Activated B cell treated with CpG ODN at 0.5 μM for 24 hours (primary cell): Measurements from ENCODE around the gene SGSM2. TPM values are rescaled to one million over a fixed set of nuclear protein-coding genes. Genes with fewer than 3 reads are reported as not detected.
A peak's percentile ranks its signal among the peaks of the same experiment; 100 is the strongest.

ENCODE experiments used
- ATAC-seq: fragments of 200-7000 bp; cut with Tn5 transposase; one replicate; pipeline ENCODE4 v1.10.0; 2021; ENCODE audit warnings: low read depth, mild to moderate bottlenecking, moderate library complexity
- CTCF ChIA-PET: fragments of 350-600 bp; sonication (Branson Sonifier 250); formaldehyde crosslinking; loops from one replicate; lab custom pipeline; 2021; ENCODE audit warnings: antibody characterized with exemption; lab: Charles Lee
- POLR2A ChIA-PET: fragments of 350-600 bp; sonication (Branson Sonifier 250); formaldehyde crosslinking; loops from one replicate; lab custom pipeline; 2021; ENCODE audit warnings: antibody characterized with exemption; lab: Charles Lee
- DNase-seq: peaks from one replicate; pipeline ENCODE4 v3.0.0; 2022
- H3K27ac Mint-ChIP-seq: one replicate; pipeline ENCODE4 v1.8.0; 2020; ENCODE audit warnings: mixed read lengths
- H3K27me3 Mint-ChIP-seq: one replicate; pipeline ENCODE4 v1.8.0; 2021; ENCODE audit warnings: mixed read lengths
- H3K36me3 Mint-ChIP-seq: one replicate; pipeline ENCODE4 v1.8.0; 2021; ENCODE audit warnings: low read depth, mixed read lengths
- H3K4me1 Mint-ChIP-seq: one replicate; pipeline ENCODE4 v1.8.0; 2021; ENCODE audit warnings: mixed read lengths
- H3K4me3 Mint-ChIP-seq: one replicate; pipeline ENCODE4 v1.8.0; 2020; ENCODE audit warnings: mild to moderate bottlenecking, mixed read lengths
- H3K9me3 Mint-ChIP-seq: one replicate; pipeline ENCODE4 v1.8.0; 2020; ENCODE audit warnings: mixed read lengths
- CTCF ChIP-seq: fragments of 200-600 bp; IDR thresholded peaks from one replicate; pipeline ENCODE4 v1.8.0; 2022; ENCODE audit warnings: antibody characterized with exemption, mild to moderate bottlenecking
- intact Hi-C: fragments of 100-400 bp; cut with micrococcal nuclease; formaldehyde crosslinking; loops from one replicate; pipeline ENCODE4 v1.15.1; 2024
- total RNA-seq: library from RNA; stranded (reverse); gene quantifications from 2 replicates; pipeline ENCODE4 v1.2.3, GENCODE V29; 2022

The SGSM2 gene
- 50.1 and 60.5 TPM in 2 replicates for total RNA-seq

GRCh38 chr17:2336852-2337543, at the start of gene SGSM2:
TSS of gene SGSM2 (plus strand) at chr17:2337501. CDS start at chr17:2337689, 188 bp downstream.
- ATAC-seq (peak; percentile 66), DNase-seq (peak; percentile 62)
- Mint-ChIP-seq H3K27me3 (no peaks in the 10 kb centered on the region), H3K9me3 (no peaks in the 10 kb centered on the region), H3K4me1 (peaks cover 23% of the 10 kb centered on the region), H3K4me3 (peak within 1 kb of the TSS; percentile 99), H3K36me3 (peaks cover 6% of the 10 kb centered on the region), H3K27ac (peak within 1 kb of the TSS; percentile 96)
- intact Hi-C loops = loop anchor here (1.0 to 2.0 kb wide), 7 partner anchors 16 to 620 kb away; partner anchors contain the start of genes MNT, SMG6 and SRR
- ChIA-PET POLR2A (interaction anchor here (0.6 to 3.2 kb wide), 14 partner anchors 10 to 1574 kb away, joined by 3 to 25 read pairs (median 4); partner anchors contain the start of genes METTL16, MNT, RILP and SMG6), CTCF (interaction anchor here (0.7 to 1.3 kb wide), 4 partner anchors 14 to 712 kb away, joined by 3 to 9 read pairs (median 3); no protein-coding TSS in a partner anchor)
- no peak for TF ChIP-seq CTCF

- DNase-seq (no peak), ATAC-seq (no peak)
- CTCF ChIA-PET = interaction anchor here (0.6 kb wide), 1 partner anchor 1031 kb away, joined by 3 read pairs; no protein-coding TSS in a partner anchor
- H3K9me3 Mint-ChIP-seq = peaks cover 4% of the 10 kb centered on the region
- H3K27me3 Mint-ChIP-seq = no peaks in the 10 kb centered on the region
- intact Hi-C loops = no loop called here
- POLR2A ChIA-PET = interaction anchor here (0.6 kb wide), 2 partner anchors 114 to 288 kb away, joined by 3 to 8 read pairs; no protein-coding TSS in a partner anchor
- H3K4me3 Mint-ChIP-seq = no peak overlapping the region
- H3K36me3 Mint-ChIP-seq = peaks cover 73% of the 10 kb centered on the region
- H3K4me1 Mint-ChIP-seq = peaks cover 5% of the 10 kb centered on the region
- H3K27ac Mint-ChIP-seq = no peak overlapping the region
- TF ChIP-seq CTCF = no peak
These were observed 47.3 kb upstream of the SGSM2 start for GRCh38 chr17:2289878-2290478.

- no peak for TF ChIP-seq CTCF
- peaks cover 5% of the 10 kb centered on the region for H3K4me1 Mint-ChIP-seq
- CTCF ChIA-PET = no interaction called here
- DNase-seq (no peak), ATAC-seq (no peak)
- intact Hi-C loops = no loop called here
- H3K9me3 Mint-ChIP-seq = peaks cover 4% of the 10 kb centered on the region
- peaks cover 82% of the 10 kb centered on the region for H3K36me3 Mint-ChIP-seq
- POLR2A ChIA-PET = interaction anchor here (1.0 kb wide), 1 partner anchor 12 kb away, joined by 3 read pairs; the partner anchor contains the start of genes SMG6 and SRR
- H3K27me3 Mint-ChIP-seq = no peaks in the 10 kb centered on the region
- H3K4me3 Mint-ChIP-seq = no peak overlapping the region
- H3K27ac Mint-ChIP-seq = no peak overlapping the region
These were observed 45.2 kb upstream of the SGSM2 start for GRCh38 chr17:2292100-2292499.

- TF ChIP-seq CTCF = no peak
- POLR2A ChIA-PET = no interaction called here
These were observed 41.7 kb upstream of the SGSM2 start for GRCh38 chr17:2295575-2295974.

GRCh38 chr17:2297023-2297422, 40.3 kb upstream of the SGSM2 start:
- ChIA-PET POLR2A (no interaction called here), CTCF (no interaction called here)
- H3K9me3 Mint-ChIP-seq = no peaks in the 10 kb centered on the region
- no peak overlapping the region for H3K27ac Mint-ChIP-seq
- DNase-seq (no peak), ATAC-seq (no peak)
- H3K36me3 Mint-ChIP-seq = peaks cover 70% of the 10 kb centered on the region
- H3K4me3 Mint-ChIP-seq = no peak overlapping the region
- H3K27me3 Mint-ChIP-seq = no peaks in the 10 kb centered on the region
- TF ChIP-seq CTCF = no peak
- H3K4me1 Mint-ChIP-seq = peaks cover 2% of the 10 kb centered on the region
- intact Hi-C loops = no loop called here

More at GRCh38 chr17:2295575-2295974, 41.7 kb upstream of the SGSM2 start:
- Mint-ChIP-seq H3K4me3 (no peak overlapping the region), H3K4me1 (no peaks in the 10 kb centered on the region), H3K9me3 (no peaks in the 10 kb centered on the region), H3K36me3 (peaks cover 80% of the 10 kb centered on the region), H3K27me3 (no peaks in the 10 kb centered on the region), H3K27ac (no peak overlapping the region)
- intact Hi-C loops = no loop called here
- CTCF ChIA-PET = no interaction called here
- ATAC-seq (no peak), DNase-seq (no peak)
